Tibial nerve (tissue), 4 donors: ENCODE data around the gene SPATA16.

Source experiments
- CTCF ChIP-seq, 5 experiments: fragments of 200-600 bp in 3 of 5; fragments of 450-650 bp in 2 of 5; sonication (generic) in 3 of 5; IDR thresholded peaks; one replicate each; pipeline ENCODE4 v1.5.1; 2016 to 2019; ENCODE audit warnings: antibody characterized with exemption in 5 of 5, mild to moderate bottlenecking in 3 of 5, moderate library complexity in 2 of 5
- EP300 ChIP-seq, 2 donors: sonication (generic); formaldehyde crosslinking; IDR thresholded peaks; one replicate each; pipeline ENCODE4 v1.6.1; 2017; ENCODE audit warnings: antibody characterized with exemption in 2 of 2, mild to moderate bottlenecking in 1 of 2

DNA sequence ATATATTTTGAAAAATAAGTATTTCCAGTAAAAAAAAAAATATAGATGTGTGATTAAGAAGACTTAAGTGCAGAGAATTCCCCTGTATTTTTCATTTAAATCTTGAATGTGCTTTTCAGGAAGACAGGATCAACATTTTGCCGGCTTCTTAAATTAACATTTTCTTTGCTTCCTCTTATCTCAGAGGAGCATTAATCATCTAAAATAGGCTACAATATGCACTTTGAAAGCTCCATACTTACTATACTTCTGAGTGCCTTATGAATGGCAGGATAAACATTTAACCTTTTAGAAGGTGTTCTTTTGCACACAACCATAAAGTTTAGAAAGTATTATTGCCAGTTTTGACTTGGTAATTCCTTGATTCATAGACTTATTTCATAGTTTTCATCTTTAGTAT is 226.2 kb downstream of the SPATA16 start:
- no peak for TF ChIP-seq EP300 (IDR thresholded peaks at IDR 0.05)
- no peak for TF ChIP-seq CTCF (IDR thresholded peaks at IDR 0.05)
